ENCODE data around the gene PPM1B.
"Not testable (repeated sequence)": the region's sequence is repeated elsewhere in the genome, so short reads cannot be mapped to it uniquely, and the experiment has no call there.

Gene PPM1B

GRCh38 chr2:44164617-44165016 lies 4.1 kb upstream of the PPM1B start:
- no peak for DNase-seq

GRCh38 chr2:44166096-44166495 lies 2.6 kb upstream of the PPM1B start:
- DNase-seq, result no peak

- no peak for DNase-seq
Measured at GRCh38 chr2:44167311-44167907, 1.3 kb upstream of the PPM1B start.

- DNase-seq, result peak; percentile 100
Measured at GRCh38 chr2:44167908-44168680, 581 bp upstream of the PPM1B start.

GRCh38 chr2:44169155-44169898 lies 652 bp downstream of the PPM1B start:
- peak; percentile 65 for DNase-seq

- DNase-seq, result no peak
Measured at GRCh38 chr2:44170311-44170717, 1.6 kb downstream of the PPM1B start.

- DNase-seq, result no peak
Measured at GRCh38 chr2:44171018-44171417, 2.3 kb downstream of the PPM1B start.

GRCh38 chr2:44171442-44171841 lies 2.8 kb downstream of the PPM1B start:
- not testable (repeated sequence) for DNase-seq

- DNase-seq, result no peak
Measured at GRCh38 chr2:44172576-44172975, 3.9 kb downstream of the PPM1B start.

GRCh38 chr2:44178950-44179349 lies 10.3 kb downstream of the PPM1B start:
- no peak for DNase-seq

GRCh38 chr2:44181648-44182047 lies 13.0 kb downstream of the PPM1B start:
- DNase-seq, result no peak

- DNase-seq, result peak; percentile 39
Measured at GRCh38 chr2:44184106-44184505, 15.4 kb downstream of the PPM1B start.

- DNase-seq, result no peak
Measured at GRCh38 chr2:44186810-44187209, 18.1 kb downstream of the PPM1B start.

GRCh38 chr2:44187251-44187650 lies 18.6 kb downstream of the PPM1B start:
- no peak for DNase-seq

GRCh38 chr2:44188696-44189095 lies 20.0 kb downstream of the PPM1B start:
- no peak for DNase-seq

GRCh38 chr2:44189104-44189503 lies 20.4 kb downstream of the PPM1B start:
- no peak for DNase-seq

- no peak for DNase-seq
Measured at GRCh38 chr2:44190526-44190925, 21.9 kb downstream of the PPM1B start.

- no peak for DNase-seq
Measured at GRCh38 chr2:44191739-44192138, 23.1 kb downstream of the PPM1B start.

GRCh38 chr2:44192646-44193045 lies 24.0 kb downstream of the PPM1B start:
- no peak for DNase-seq

- DNase-seq, result no peak
Measured at GRCh38 chr2:44195714-44196113, 27.0 kb downstream of the PPM1B start.

- no peak for DNase-seq
Measured at GRCh38 chr2:44197816-44198215, 29.1 kb downstream of the PPM1B start.

GRCh38 chr2:44200011-44200410 lies 31.3 kb downstream of the PPM1B start:
- DNase-seq, result no peak

GRCh38 chr2:44200759-44201158 lies 32.1 kb downstream of the PPM1B start:
- no peak for DNase-seq

- DNase-seq, result no peak
Measured at GRCh38 chr2:44201648-44202165, 33.0 kb downstream of the PPM1B start.

Measured in CD4-positive, alpha-beta T cell treated with Interleukin-12 subunit alpha and Interleukin-12 subunit beta, for 1 hour (primary cell).